Measurements from ENCODE around the gene PRR19. TPM values are rescaled to one million over a fixed set of nuclear protein-coding genes. Genes with fewer than 3 reads are reported as not detected.

Gene PRR19
- total and polyA plus RNA-seq, 5 donors: 0.20 to 0.32 (median 0.28) TPM; not detected in 1

- Histone ChIP-seq H3K27ac (ENCODE audit: low read length) (no peak overlapping the region), H3K9me3 (ENCODE audit: control insufficient read depth, low read length) (no peaks in the 10 kb centered on the region), H3K27me3 (ENCODE audit: control insufficient read depth, insufficient read depth) (no peaks in the 10 kb centered on the region), H3K4me1 (ENCODE audit: control insufficient read depth, insufficient read depth, low read length) (no peaks in the 10 kb centered on the region), H3K4me3 (ENCODE audit: low read length) (no peak overlapping the region)
- DNase-seq: peak in 2 of 3 donors; percentile 21 to 65
- whole genome bisulfite sequencing: 92% methylated on average over 12 of the region's 12 CpGs
- no peak for ATAC-seq
- intact Hi-C loops (cut with DNase I): no loop called here
These were observed 55.4 kb downstream of the PRR19 start for GRCh38 chr19:42357290-42357689.

Small RNAs within 50 kb of the gene (microRNA-seq; reads per million reads assigned to microRNA genes)
- gene MIR8077: 0 reads per million in 2 donors

Other genes with a start within 250 kb of the PRR19 start
- 10 to 100 TPM; 12.5 to 18.3 (median 14.6) TPM for gene GRIK5, start 231.9 kb upstream of the PRR19 start, total RNA-seq
- 8.9 TPM for gene GRIK5, start 231.9 kb upstream of the PRR19 start, polyA plus RNA-seq
- 1 to 10 TPM; 8.4 to 9.3 (median 8.5) TPM for gene ZNF574, start 226.0 kb upstream of the PRR19 start, total RNA-seq
- 5.2 TPM for gene ZNF574, start 226.0 kb upstream of the PRR19 start, polyA plus RNA-seq
- gene POU2F2, start 169.7 kb upstream of the PRR19 start, total RNA-seq: 1 to 10 TPM; 1.4 to 1.6 (median 1.6) TPM
- 0.77 TPM for gene POU2F2, start 169.7 kb upstream of the PRR19 start, polyA plus RNA-seq
- gene DEDD2, start 84.5 kb upstream of the PRR19 start, total RNA-seq: 10 to 100 TPM; 14.6 to 19.9 (median 17.8) TPM
- gene DEDD2, start 84.5 kb upstream of the PRR19 start, polyA plus RNA-seq: 21.6 TPM
- gene ZNF526, start 81.8 kb upstream of the PRR19 start, total RNA-seq: 1 to 10 TPM; 5.4 to 7.3 (median 6.5) TPM
- gene ZNF526, start 81.8 kb upstream of the PRR19 start, polyA plus RNA-seq: 3.3 TPM
- 10 to 100 TPM; 32.0 to 37.3 (median 34.9) TPM for gene GSK3A, start 59.5 kb upstream of the PRR19 start, total RNA-seq
- gene GSK3A, start 59.5 kb upstream of the PRR19 start, polyA plus RNA-seq: 46.5 TPM
- gene ERF, start 47.0 kb upstream of the PRR19 start, total RNA-seq: 10 to 100 TPM; 33.3 to 58.1 (median 48.1) TPM
- gene ERF, start 47.0 kb upstream of the PRR19 start, polyA plus RNA-seq: 39.1 TPM
- 10 to 100 TPM; 36.4 to 42.7 (median 39.6) TPM for gene CIC, start 32.9 kb upstream of the PRR19 start, total RNA-seq
- gene CIC, start 32.9 kb upstream of the PRR19 start, polyA plus RNA-seq: 28.6 TPM
- gene PAFAH1B3, start 492 bp downstream of the PRR19 start, total RNA-seq: 1 to 10 TPM; 1.6 to 5.9 (median 4.4) TPM
- gene PAFAH1B3, start 492 bp downstream of the PRR19 start, polyA plus RNA-seq: 4.3 TPM
- gene TMEM145, start 11.2 kb downstream of the PRR19 start, total RNA-seq: 1 to 10 TPM in 3 of 4 donors, under 1 TPM in 1; 0.91 to 1.6 (median 1.2) TPM
- 0.41 TPM for gene TMEM145, start 11.2 kb downstream of the PRR19 start, polyA plus RNA-seq
- 10 to 100 TPM; 28.6 to 36.3 (median 32.4) TPM for gene MEGF8, start 23.5 kb downstream of the PRR19 start, total RNA-seq
- gene MEGF8, start 23.5 kb downstream of the PRR19 start, polyA plus RNA-seq: 28.7 TPM
- gene CNFN, start 88.2 kb downstream of the PRR19 start, total RNA-seq: under 1 TPM in 3 of 4 donors, not detected in 1; 0.50 to 0.91 (median 0.66) TPM
- 1.9 TPM for gene CNFN, start 88.2 kb downstream of the PRR19 start, polyA plus RNA-seq
- gene LIPE, start 125.3 kb downstream of the PRR19 start, total RNA-seq: 10 to 100 TPM in 2 of 4 donors, 1 to 10 TPM in 2; 9.4 to 44.9 (median 12.3) TPM
- gene LIPE, start 125.3 kb downstream of the PRR19 start, polyA plus RNA-seq: 81.6 TPM
- gene CXCL17, start 140.8 kb downstream of the PRR19 start, total RNA-seq: not detected
- gene CXCL17, start 140.8 kb downstream of the PRR19 start, polyA plus RNA-seq: not detected
- gene CEACAM1, start 226.3 kb downstream of the PRR19 start, total RNA-seq: 1 to 10 TPM; 2.7 to 4.2 (median 3.4) TPM
- 2.6 TPM for gene CEACAM1, start 226.3 kb downstream of the PRR19 start, polyA plus RNA-seq